A673 (cell line): ENCODE measurements around the gene ERBB2. TPM values are rescaled to one million over a fixed set of nuclear protein-coding genes. Genes with fewer than 3 reads are reported as not detected.

ENCODE experiments used
- BruUV-seq: library from RNA; stranded (reverse); fragments of 400-500 nt; replicated peaks from 2 replicates; lab custom pipeline; 2021; lab: Mats Ljungman, UMichigan
- CTCF ChIA-PET: fragments of 300-600 bp; sonication (Branson Sonifier 250); formaldehyde crosslinking; loops from one replicate; lab custom pipeline; 2022; ENCODE audit warnings: antibody characterized with exemption; lab: Charles Lee
- POLR2A ChIA-PET: fragments of 300-600 bp; sonication (Branson Sonifier 250); formaldehyde crosslinking; loops from one replicate; lab custom pipeline; 2022; ENCODE audit warnings: antibody characterized with exemption; ENCODE audit not compliant: low non-redundant PET; lab: Charles Lee
- DNase-seq: peaks from one replicate; pipeline ENCODE4 v3.0.0-alpha.2; 2015; ENCODE audit warnings: low spot score
- H3K27ac ChIP-seq: fragments of 200-600 bp; sonication (generic); 2 replicates; pipeline ENCODE4 v1.5.1; 2016; ENCODE audit warnings: mixed run types, low read depth, mild to moderate bottlenecking, mixed read lengths, antibody characterized with exemption, low read length; ENCODE audit not compliant: poor library complexity, severe bottlenecking
- H3K27me3 ChIP-seq: fragments of 200-600 bp; sonication (generic); replicated peaks from 2 replicates; pipeline ENCODE4 v1.6.1; 2017; ENCODE audit warnings: mixed run types, low read depth, mild to moderate bottlenecking, mixed read lengths, antibody characterized with exemption, low read length; ENCODE audit not compliant: insufficient read depth, poor library complexity
- H3K36me3 ChIP-seq: fragments of 200-600 bp; sonication (generic); 2 replicates; pipeline ENCODE4 v1.6.1; 2016; ENCODE audit warnings: mixed run types, mild to moderate bottlenecking, mixed read lengths, antibody characterized with exemption, low read length; ENCODE audit not compliant: insufficient read depth, poor library complexity, severe bottlenecking
- H3K4me1 ChIP-seq: fragments of 200-600 bp; sonication (generic); 2 replicates; pipeline ENCODE4 v1.6.1; 2017; ENCODE audit warnings: mixed run types, mild to moderate bottlenecking, mixed read lengths, antibody characterized with exemption, low read length; ENCODE audit not compliant: insufficient read depth, poor library complexity, severe bottlenecking
- H3K4me3 ChIP-seq: fragments of 200-600 bp; sonication (generic); 2 replicates; pipeline ENCODE4 v1.5.1; 2016; ENCODE audit warnings: low read depth, mixed run types, mild to moderate bottlenecking, mixed read lengths, low read length; ENCODE audit not compliant: poor library complexity, severe bottlenecking
- H3K9me3 ChIP-seq: fragments of 200-600 bp; sonication (generic); 2 replicates; pipeline ENCODE4 v1.6.1; 2016; ENCODE audit warnings: mixed run types, low read depth, mild to moderate bottlenecking, mixed read lengths, antibody characterized with exemption, low read length; ENCODE audit not compliant: poor library complexity, severe bottlenecking
- EZH2 ChIP-seq: fragments of 200-600 bp; sonication (generic); IDR thresholded peaks from 2 replicates; pipeline ENCODE4 v1.6.1; 2017; ENCODE audit warnings: borderline replicate concordance, low read depth, mild to moderate bottlenecking, mixed read lengths, antibody characterized with exemption, low read length; ENCODE audit not compliant: poor library complexity, severe bottlenecking
- intact Hi-C: fragments of 100-400 bp; cut with micrococcal nuclease; formaldehyde crosslinking; loops from one replicate; pipeline ENCODE4 v1.10.0; 2022; ENCODE audit not compliant: unreplicated experiment
- total RNA-seq: library from RNA; stranded (reverse); gene quantifications from 2 replicates; pipeline ENCODE4 v1.2.3, GENCODE V29; 2021
- TF ChIP-seq, protein P1 (sequence below): fragments of 300-800, 200-600 bp; sonication (generic); conservative IDR thresholded peaks from 2 replicates; pipeline ENCODE4 v1.5.1; 2017; ENCODE audit warnings: low read depth, mild to moderate bottlenecking, antibody characterized with exemption, low read length, moderate library complexity, mixed read lengths

ERBB2 gene
- total RNA-seq, 1 experiment from 2014 or later: 11.1 TPM

DNA sequence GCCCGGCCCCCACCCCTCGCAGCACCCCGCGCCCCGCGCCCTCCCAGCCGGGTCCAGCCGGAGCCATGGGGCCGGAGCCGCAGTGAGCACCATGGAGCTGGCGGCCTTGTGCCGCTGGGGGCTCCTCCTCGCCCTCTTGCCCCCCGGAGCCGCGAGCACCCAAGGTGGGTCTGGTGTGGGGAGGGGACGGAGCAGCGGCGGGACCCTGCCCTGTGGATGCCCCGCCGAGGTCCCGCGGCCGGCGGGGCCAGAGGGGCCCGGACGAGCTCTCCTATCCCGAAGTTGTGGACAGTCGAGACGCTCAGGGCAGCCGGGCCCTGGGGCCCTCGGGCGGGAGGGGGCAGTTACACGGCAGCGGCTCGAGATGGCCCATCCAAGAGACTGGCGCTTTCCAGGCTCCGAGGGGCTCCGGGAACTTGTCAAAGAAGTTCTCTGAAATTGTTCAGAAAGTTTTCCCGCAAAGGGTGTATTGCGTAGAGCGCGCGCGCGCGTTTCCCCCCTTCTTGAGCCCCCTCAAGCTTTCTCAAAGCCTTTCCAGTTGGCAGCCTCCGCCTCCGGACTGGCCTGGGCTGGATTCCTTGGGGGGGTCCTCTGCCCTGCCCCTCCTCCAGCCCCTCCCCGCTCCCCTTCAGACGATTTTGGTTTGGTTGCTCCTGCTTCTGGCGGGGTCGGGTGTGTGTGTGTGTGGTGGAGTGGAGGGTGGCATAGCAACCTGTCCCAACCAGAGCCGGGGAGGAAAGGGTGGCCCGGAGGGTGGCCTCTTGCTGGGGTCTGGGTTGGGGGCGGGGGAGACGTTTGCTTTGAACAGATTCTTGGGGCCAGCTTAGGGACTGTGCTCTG is 504 bp downstream of the ERBB2 start:
- TF ChIP-seq, protein P1, sequence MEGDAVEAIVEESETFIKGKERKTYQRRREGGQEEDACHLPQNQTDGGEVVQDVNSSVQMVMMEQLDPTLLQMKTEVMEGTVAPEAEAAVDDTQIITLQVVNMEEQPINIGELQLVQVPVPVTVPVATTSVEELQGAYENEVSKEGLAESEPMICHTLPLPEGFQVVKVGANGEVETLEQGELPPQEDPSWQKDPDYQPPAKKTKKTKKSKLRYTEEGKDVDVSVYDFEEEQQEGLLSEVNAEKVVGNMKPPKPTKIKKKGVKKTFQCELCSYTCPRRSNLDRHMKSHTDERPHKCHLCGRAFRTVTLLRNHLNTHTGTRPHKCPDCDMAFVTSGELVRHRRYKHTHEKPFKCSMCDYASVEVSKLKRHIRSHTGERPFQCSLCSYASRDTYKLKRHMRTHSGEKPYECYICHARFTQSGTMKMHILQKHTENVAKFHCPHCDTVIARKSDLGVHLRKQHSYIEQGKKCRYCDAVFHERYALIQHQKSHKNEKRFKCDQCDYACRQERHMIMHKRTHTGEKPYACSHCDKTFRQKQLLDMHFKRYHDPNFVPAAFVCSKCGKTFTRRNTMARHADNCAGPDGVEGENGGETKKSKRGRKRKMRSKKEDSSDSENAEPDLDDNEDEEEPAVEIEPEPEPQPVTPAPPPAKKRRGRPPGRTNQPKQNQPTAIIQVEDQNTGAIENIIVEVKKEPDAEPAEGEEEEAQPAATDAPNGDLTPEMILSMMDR: no peak
- TF ChIP-seq EZH2: no peak
- ChIA-PET POLR2A (interaction anchor here (0.6 kb wide), 2 partner anchors 13 to 29 kb away, joined by 3 read pairs; partner anchors contain the start of gene PGAP3), CTCF (interaction anchor here (0.6 to 1.2 kb wide), 3 partner anchors 30 to 81 kb away, joined by 3 read pairs; partner anchors contain the start of gene MIEN1)
- no peaks in the 10 kb centered on the region for H3K4me1 ChIP-seq
- intact Hi-C loops: no loop called here
- H3K9me3 ChIP-seq: no peaks in the 10 kb centered on the region
- peak overlapping the region; percentile 61 for H3K27ac ChIP-seq
- peak overlapping the region; percentile 70 for H3K4me3 ChIP-seq
- peak; percentile 12 for DNase-seq
- BruUV-seq: no TSS peak
- H3K27me3 ChIP-seq: no peaks in the 10 kb centered on the region
- no peaks in the 10 kb centered on the region for H3K36me3 ChIP-seq

DNA sequence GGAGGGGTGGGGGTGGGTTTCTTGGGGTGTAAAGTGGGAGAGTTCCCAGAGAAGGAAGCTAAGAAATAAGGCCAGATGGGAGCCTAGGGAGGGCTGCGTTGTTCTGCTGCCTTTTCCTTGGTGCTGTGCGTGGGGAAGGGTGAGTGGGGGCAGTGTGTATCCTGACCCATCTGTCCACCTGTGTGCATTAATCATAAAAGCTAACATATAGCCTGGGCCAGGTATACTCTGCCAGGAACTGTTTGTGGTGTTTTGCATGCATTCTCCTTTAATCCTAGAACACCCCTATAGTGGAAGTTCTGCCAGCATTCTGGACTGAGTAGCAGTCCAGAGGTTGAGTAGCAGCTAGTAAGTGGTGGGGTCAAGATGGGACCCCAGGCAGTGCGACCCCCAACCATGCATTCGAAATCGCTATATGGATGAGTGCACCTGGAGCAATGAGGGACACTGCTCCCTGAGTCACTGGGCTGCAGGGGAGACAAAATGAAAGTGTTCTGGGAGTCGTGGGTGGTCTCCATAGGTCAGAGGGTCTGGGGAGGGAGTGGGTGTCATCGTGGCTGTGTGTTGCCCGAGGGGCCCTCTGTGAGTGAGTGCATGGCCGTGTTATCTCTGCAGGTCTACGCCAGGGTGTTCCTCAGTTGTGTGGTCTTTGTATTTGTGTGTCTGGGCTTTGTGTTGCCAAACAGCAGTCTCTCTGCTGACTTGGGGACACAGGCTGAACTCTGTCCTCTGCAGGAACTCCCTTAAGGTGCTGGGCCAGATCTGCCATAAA is 1.3 kb downstream of the ERBB2 start:
- BruUV-seq: no TSS peak
- intact Hi-C loops: no loop called here
- Histone ChIP-seq H3K4me1 (no peaks in the 10 kb centered on the region), H3K27me3 (no peaks in the 10 kb centered on the region), H3K4me3 (peak overlapping the region; percentile 70), H3K36me3 (no peaks in the 10 kb centered on the region), H3K9me3 (no peaks in the 10 kb centered on the region), H3K27ac (no peak overlapping the region)
- ChIA-PET POLR2A (no interaction called here), CTCF (no interaction called here)
- DNase-seq: no peak
- TF ChIP-seq EZH2: no peak
- TF ChIP-seq, protein P1: no peak

DNA sequence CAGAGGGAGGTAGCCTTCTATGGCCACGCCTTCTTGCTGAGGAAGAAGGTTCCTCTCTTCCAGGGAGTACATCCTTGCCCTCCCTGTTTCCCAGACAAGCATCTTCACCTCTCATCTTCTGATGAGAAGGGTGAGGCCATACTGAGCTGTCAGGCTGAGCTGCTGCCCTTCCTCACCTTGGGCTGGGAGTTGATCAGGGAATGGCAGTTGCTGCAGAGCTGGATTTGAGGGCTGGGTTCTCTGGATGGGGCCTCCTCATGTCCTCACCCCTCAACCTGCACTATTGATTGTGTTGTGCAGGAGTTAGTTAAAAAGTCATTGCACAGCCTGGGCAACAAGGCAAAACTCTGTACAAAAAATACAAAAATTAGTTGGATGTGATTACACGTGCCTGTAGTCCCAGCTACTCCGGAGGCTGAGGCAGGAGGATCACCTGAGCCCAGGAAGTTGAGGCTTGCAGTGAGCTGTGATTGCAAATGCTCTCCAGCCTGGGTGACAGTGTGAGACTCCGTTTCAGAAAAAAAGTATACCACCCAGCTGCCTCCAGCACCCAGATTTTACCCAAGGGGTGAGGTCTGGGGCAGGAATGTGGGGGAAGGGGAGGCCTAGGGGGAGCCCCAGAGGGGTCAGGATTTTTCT is 2.0 kb downstream of the ERBB2 start:
- CTCF ChIA-PET: interaction anchor here (1.1 kb wide), 1 partner anchor 48 kb away, joined by 3 read pairs; no protein-coding TSS in a partner anchor
- no peaks in the 10 kb centered on the region for H3K27me3 ChIP-seq
- POLR2A ChIA-PET: no interaction called here

More for the DNA sequence above, 2.0 kb downstream of the ERBB2 start:
- Histone ChIP-seq H3K36me3 (no peaks in the 10 kb centered on the region), H3K4me3 (no peak overlapping the region), H3K9me3 (no peaks in the 10 kb centered on the region), H3K27ac (no peak overlapping the region), H3K4me1 (no peaks in the 10 kb centered on the region)
- intact Hi-C loops: no loop called here
- no peak for DNase-seq
- BruUV-seq: no TSS peak
- no peak for TF ChIP-seq EZH2
- TF ChIP-seq, protein P1: no peak
